OCI-M2 (cell line): ENCODE results near the gene PXN.

ENCODE experiments used
- DNase-seq: peaks from one replicate; lab custom pipeline; 2025; ENCODE audit not compliant: unreplicated experiment; lab: John Stamatoyannopoulos, UW

Gene PXN

DNA sequence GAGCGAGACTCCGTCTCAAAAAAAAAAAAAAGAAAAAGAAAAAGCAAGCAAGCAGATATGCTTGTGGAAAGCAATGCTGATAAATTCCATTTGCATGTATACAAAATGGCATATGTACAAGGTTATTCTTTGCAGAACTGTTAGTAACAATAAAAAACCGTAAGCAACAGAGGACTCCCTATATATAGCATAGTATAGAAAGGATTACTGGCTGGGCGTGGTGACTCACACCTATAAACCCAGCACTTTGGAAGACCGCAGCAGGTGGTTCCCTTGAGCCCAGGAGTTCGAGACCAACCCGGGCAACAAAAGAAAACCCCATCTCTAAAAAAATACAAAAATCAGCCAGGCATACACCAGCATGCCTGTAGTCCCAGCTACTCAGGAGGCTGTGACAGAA, 84.6 kb downstream of the PXN start:
- DNase-seq = no peak

DNA sequence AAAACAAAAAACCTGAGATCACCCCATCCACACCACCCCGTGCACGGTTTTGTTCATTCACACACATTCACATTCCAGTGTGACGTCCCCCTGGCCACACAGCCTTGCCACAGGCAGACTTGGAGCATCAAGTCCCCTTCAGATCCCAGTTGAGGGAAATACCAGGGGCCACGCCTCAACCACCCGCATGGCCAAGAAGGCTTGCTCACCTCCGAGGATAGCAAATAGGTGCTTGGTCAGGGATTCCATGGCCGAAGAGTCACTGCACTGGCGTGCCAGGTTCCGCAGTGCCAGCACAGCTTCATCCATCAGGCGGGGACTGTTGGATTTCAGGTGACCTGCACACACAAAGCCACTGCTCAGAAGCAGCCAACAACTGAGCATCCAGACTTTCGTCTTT, 90.0 kb downstream of the PXN start:
- DNase-seq = no peak

DNA sequence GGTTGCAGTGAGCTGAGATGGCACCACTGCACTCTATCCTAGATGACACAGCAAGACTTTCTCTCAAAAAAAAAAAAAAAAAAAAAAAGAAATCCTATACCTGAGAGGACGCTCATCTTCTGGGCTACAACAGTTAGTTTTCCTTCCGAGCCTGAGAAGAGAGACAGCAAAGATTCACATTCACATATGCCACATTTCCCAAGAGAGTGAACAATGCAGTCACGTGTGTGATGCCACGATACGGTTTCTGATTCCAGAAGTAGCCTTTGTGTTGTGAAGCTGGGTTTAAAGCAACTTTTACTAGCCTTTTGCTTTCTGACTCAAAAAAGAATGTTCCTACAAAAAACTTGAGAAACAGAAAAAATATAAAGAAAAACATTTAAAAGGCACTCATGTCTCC, 90.5 kb downstream of the PXN start:
- DNase-seq = no peak

DNA sequence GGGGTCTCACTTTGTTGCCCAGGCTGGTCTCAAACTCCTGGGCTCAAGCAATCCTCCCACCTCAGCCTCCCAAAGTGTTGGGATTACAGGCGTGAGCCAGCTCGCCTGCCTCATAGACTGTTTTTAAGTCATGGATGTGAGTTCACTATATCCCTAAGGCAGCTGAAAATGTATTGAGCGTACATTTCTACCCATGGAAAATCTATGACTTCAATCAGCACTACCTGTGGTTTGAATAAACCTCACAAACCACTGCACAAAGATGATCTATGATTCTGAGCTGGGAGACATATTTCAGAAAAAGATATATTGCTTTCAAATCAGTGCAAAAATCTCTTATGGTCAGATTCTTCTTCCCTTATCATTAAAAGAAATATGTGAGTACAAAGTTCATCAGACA, 93.5 kb downstream of the PXN start:
- DNase-seq = no peak

DNA sequence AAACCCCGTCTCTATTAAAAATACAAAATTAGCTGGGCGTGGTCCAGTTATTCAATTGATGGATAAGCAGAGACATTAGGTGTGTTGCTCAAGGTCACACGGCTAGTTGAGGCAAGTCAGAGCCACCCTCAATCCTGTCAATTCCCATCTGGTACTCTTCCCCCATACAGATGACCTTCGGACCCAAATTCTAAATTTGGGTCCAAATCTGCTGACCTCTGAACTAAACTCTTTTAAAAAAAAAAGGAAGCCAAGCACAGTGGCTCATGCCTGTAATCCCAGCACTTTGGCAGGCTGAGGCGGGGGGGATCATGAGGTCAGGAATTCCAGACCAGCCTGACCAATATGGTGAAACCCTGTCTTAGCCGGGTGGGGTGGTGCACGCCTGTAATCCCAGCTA, 94.9 kb downstream of the PXN start:
- no peak for DNase-seq

DNA sequence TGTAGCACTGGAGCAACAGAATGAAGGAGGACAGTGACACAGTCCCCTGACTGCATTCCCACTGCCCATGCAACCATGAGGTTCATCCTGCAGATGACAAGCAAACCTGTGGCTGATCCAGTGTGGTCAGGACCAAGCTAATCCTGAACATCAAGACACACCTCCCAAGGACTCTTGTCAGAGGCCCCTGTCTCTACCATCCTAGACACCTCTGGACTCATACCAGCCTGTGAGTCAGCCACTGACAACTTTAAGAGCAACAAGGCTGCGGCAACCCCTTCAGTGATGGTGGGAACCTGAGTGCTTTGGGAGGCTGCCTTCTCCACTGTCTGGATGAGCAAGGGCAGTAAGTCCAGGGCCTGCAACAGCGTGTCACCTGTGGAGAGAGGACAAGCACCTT, 95.6 kb downstream of the PXN start:
- DNase-seq = no peak

DNA sequence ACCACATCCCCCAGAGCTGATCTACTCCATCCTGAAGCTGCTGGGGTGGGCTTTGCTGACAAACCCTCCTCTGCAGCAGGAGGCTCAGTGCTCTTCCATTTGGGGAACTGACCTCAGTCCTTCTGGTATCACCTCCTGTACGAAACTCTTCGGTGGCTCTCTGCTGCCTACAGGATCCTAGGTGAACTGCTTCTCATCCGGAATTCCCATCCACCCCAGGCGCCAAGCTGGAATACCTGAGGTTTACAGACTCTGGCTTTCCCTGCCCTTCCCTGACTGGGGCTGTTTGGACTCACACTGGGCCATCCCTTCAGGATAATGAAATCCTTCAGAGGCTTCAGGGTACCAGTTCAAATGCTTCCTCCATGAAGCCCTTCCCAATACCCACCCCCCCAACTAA, 97.2 kb downstream of the PXN start:
- no peak for DNase-seq

DNA sequence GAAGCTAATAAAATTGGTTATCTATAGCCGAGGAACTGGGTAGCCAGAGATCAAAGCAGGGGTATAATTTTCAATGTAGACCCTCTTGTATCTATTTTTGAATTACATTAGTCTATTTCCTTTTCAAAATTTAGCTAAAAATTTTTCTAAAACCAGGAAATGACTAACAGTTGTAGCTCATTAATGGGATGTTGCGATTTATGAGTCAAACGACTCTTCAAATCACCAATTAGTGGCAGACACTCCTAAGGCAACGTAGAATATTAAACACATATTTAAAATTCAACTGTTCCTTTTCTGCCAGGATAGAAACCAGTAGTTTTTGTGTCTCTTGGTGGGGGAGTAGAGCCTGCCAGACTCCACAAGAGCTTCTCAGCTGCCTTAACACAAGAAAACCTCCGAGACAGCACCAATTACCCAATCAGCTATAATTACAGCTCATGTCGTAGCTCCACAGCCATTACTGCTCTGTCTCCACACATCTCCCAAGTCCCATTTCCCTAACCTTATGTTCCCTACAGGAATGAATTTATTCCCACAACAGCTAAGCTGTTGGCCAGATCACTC, 97.9 kb downstream of the PXN start:
- no peak for DNase-seq

DNA sequence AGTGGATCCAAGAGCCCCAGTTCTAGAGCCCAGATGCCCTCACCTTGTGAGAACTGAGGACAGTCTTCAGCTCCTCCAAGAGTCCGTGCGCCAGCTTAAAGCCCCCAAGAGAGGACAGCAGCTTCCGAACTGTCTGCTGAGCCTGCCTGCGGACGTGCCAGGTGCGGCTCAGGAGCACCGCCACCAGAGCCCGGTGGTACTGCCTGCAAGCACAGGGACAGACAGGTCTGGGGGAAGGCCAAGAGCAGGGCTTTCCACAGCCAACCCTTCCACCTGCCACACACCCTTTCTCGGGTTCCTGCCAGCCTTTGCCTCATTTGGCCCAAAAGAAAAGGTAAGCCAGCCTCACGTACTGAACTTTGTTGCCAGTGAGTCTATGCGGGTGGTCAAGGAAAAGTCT, 101.2 kb downstream of the PXN start:
- DNase-seq = no peak

DNA sequence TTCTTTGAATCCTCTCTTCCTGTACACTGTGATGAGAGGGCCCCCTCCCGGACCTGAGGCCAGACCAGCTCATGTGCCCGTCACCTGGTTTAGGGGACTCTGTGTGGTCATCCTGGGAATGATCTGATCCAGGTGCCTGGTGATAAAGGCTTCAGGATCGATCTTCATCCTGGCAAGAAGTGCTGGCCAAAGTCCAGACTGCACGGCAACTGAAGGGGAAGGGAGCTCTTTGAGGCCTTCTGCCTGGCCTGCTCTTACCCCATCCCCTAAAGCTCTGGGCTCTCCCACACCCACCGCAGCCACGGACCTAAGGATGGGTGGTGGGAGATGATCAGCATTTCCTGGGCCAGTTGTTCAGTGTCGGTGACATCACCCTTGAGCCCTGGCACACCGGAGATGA, 102.8 kb downstream of the PXN start:
- no peak for DNase-seq

DNA sequence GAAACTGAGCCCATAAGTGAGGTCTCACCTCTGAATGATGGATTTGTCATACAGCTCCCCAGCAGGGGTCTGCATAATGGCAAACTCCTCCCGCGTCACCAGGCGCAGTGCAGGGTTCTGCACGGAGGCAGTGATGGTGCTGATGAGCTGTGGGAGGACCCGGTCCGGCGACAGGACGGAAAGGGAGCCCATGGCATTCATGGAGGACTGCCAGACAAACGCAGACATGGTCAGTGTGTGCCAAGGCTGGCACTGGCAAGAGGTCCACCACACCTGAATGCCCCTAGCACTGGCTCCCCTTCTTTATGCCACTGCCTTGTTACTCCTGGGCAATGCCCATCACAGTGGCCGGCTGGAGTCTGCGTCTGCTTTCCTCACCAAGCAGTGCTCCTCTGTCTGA, 103.7 kb downstream of the PXN start:
- DNase-seq = no peak
